ENCODE measurements around the gene SLC2A1. TPM values are rescaled to one million over a fixed set of nuclear protein-coding genes. Genes with fewer than 3 reads are reported as not detected.

Gene SLC2A1
- polyA plus RNA-seq, 1 experiment = 193 TPM

DNA sequence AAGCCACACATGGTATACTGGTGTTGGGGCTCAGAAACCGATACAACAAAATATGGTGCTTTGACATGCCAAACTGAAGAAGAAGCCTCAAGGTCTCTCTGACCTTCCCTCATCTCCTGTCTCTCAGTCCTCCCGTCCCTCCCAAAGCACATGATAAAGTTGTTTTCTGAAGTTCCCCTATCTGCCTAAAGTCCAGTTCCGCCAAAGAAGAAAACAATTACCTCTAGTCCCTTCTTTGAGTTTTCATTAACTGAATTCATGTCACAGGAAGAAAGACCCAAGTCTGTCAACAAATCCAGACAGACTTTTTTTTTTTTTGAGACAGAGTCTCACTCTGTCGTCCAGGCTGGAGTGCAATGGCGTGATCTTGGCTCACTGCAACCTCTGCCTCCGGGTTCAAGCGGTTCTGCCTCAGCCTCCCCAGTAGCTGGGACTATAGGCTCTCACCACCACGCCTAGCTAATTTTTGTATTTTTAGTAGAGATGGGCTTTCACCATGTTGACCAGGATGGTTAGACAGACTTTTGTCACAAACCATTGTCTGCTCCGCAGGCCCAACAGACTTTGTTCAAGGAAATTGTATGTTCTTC lies 32.2 kb upstream of the SLC2A1 start:
- ChIA-PET CTCF (interaction anchor here (0.6 kb wide), 1 partner anchor 36 kb away, joined by 3 read pairs; no protein-coding TSS in a partner anchor), POLR2A (no interaction called here)
- Histone ChIP-seq H3K36me3 (ENCODE audit: control insufficient read depth, insufficient read depth, low read length) (peaks cover 1% of the 10 kb centered on the region; the same call in 1 of the 2 replicates), H3K4me3 (ENCODE audit: low read depth, low read length) (no peak overlapping the region), H3K27me3 (ENCODE audit: control insufficient read depth, insufficient read depth, low read length) (no peaks in the 10 kb centered on the region; the same call in 1 of the 2 replicates)
- TF ChIP-seq, protein P1, sequence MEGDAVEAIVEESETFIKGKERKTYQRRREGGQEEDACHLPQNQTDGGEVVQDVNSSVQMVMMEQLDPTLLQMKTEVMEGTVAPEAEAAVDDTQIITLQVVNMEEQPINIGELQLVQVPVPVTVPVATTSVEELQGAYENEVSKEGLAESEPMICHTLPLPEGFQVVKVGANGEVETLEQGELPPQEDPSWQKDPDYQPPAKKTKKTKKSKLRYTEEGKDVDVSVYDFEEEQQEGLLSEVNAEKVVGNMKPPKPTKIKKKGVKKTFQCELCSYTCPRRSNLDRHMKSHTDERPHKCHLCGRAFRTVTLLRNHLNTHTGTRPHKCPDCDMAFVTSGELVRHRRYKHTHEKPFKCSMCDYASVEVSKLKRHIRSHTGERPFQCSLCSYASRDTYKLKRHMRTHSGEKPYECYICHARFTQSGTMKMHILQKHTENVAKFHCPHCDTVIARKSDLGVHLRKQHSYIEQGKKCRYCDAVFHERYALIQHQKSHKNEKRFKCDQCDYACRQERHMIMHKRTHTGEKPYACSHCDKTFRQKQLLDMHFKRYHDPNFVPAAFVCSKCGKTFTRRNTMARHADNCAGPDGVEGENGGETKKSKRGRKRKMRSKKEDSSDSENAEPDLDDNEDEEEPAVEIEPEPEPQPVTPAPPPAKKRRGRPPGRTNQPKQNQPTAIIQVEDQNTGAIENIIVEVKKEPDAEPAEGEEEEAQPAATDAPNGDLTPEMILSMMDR (IDR thresholded peaks at IDR 0.05; ENCODE audit: insufficient read depth, low read depth, low read length) = no peak
- DNase-seq (ENCODE audit: low read depth) = no peak

DNA sequence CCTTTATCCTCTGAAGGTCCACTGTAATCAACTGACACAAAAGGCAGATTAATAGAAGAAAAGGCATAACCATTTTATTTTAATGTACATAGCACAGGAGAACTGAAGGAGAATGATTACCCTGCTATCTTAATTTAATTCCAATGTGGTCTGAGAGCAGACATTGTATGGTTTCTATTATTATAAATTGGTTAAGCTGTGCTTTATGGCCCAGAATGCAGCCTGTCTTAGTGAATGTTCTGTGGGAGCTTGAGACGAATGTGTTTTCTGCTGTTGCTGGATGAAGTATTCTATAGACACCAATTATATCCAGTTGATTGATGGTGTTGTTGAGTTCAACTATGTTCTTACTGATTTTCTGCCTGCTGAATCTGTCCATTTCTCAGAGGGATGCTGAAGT lies 25.0 kb upstream of the SLC2A1 start:
- CTCF ChIA-PET = no interaction called here
- POLR2A ChIA-PET = no interaction called here
- no peak for DNase-seq (ENCODE audit: low read depth)
- H3K27me3 ChIP-seq (ENCODE audit: control insufficient read depth, insufficient read depth, low read length) = no peaks in the 10 kb centered on the region
- TF ChIP-seq, protein P1 (IDR thresholded peaks at IDR 0.05; ENCODE audit: insufficient read depth, low read depth, low read length) = no peak
- no peaks in the 10 kb centered on the region; the same call in none of the 2 replicates for H3K36me3 ChIP-seq (ENCODE audit: control insufficient read depth, insufficient read depth, low read length)
- no peak overlapping the region for H3K4me3 ChIP-seq (ENCODE audit: low read depth, low read length)

DNA sequence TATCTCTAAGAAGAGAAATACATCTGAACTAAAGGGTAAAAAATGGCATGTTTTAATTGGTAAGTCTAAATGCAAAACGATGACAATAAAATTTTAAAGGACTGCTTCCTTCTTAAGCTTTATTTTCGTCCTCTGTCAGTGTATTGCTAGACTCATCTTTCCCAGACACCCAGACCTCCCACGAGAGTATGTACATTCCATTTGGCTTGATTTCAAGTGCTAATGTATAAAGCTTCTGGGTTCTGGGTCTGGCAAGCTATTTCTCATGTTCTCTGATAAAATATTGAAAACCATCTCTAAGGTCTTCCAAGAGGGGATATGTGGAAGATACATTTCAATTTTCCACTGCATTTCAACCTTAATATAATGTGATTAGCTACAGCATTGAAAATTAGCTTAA lies 24.6 kb upstream of the SLC2A1 start:
- Histone ChIP-seq H3K36me3 (ENCODE audit: control insufficient read depth, insufficient read depth, low read length) (no peaks in the 10 kb centered on the region; the same call in none of the 2 replicates), H3K4me3 (ENCODE audit: low read depth, low read length) (no peak overlapping the region), H3K27me3 (ENCODE audit: control insufficient read depth, insufficient read depth, low read length) (no peaks in the 10 kb centered on the region)
- TF ChIP-seq, protein P1 (IDR thresholded peaks at IDR 0.05; ENCODE audit: insufficient read depth, low read depth, low read length) = no peak
- ChIA-PET CTCF (no interaction called here), POLR2A (no interaction called here)
- DNase-seq (ENCODE audit: low read depth) = no peak

DNA sequence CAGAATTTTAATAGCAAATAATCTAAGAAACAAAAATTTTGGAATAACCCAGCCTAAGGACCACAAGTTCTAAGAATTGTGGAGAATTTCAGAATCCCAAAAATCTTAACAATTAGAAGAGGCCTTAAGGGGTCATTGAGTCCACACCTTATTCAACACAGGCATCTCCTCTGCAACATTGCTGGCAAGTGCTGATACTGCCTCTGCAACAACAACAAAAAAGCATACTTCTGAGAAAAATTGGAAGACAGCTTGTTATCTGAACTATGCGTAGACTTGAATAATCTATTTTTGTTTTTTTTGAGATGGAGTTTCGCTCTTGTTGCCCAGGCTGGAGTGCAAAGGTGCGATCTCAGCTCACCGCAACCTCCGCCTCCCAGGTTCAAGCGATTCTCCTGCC lies 24.0 kb upstream of the SLC2A1 start:
- ChIA-PET POLR2A (no interaction called here), CTCF (no interaction called here)

DNA sequence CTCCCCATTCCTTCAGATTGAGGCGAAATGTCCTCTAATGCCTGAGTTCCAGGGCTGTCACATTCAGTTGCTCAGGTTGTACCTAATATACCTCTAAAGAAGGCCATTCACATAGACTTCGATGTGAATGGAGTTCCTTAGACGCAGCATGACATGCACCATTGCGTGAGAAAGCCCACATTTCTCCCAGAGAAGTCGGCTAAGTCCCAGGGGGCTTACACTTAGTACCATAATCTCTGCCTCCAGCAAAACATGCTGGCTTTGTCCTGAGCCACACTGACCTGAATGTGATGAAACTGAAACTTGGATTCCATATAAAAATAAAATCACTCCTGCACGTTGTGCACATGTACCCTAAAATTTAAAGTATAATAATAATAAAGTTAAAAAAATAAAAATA lies 23.2 kb upstream of the SLC2A1 start:
- ChIA-PET CTCF (interaction anchor here (0.9 kb wide), 1 partner anchor 92 kb away, joined by 3 read pairs; no protein-coding TSS in a partner anchor), POLR2A (no interaction called here)
- TF ChIP-seq, protein P1 (IDR thresholded peaks at IDR 0.05; ENCODE audit: insufficient read depth, low read depth, low read length) = no peak
- H3K36me3 ChIP-seq (ENCODE audit: control insufficient read depth, insufficient read depth, low read length) = peaks cover 2% of the 10 kb centered on the region
- no peaks in the 10 kb centered on the region for H3K27me3 ChIP-seq (ENCODE audit: control insufficient read depth, insufficient read depth, low read length)
- no peak for DNase-seq (ENCODE audit: low read depth)
- H3K4me3 ChIP-seq (ENCODE audit: low read depth, low read length) = no peak overlapping the region

More for the DNA sequence above, 24.0 kb upstream of the SLC2A1 start:
- no peaks in the 10 kb centered on the region for H3K27me3 ChIP-seq (ENCODE audit: control insufficient read depth, insufficient read depth, low read length)
- H3K36me3 ChIP-seq (ENCODE audit: control insufficient read depth, insufficient read depth, low read length) = peaks cover 2% of the 10 kb centered on the region
- DNase-seq (ENCODE audit: low read depth) = no peak
- no peak overlapping the region for H3K4me3 ChIP-seq (ENCODE audit: low read depth, low read length)
- TF ChIP-seq, protein P1 (IDR thresholded peaks at IDR 0.05; ENCODE audit: insufficient read depth, low read depth, low read length) = no peak
